ENCODE results near the gene C3orf62.

- no peak for TF ChIP-seq CTCF (IDR thresholded peaks at IDR 0.05)
- TF ChIP-seq ZFX (IDR thresholded peaks at IDR 0.05; ENCODE audit: borderline replicate concordance): no peak
These were observed 25.6 kb upstream of the C3orf62 start for GRCh38 chr3:49302613-49303012.

All from 22Rv1 (cell line).